Measurements from ENCODE around the gene BBS12.
"Not testable (repeated sequence)": the region's sequence is repeated elsewhere in the genome, so short reads cannot be mapped to it uniquely, and the experiment has no call there.

Gene BBS12

GRCh38 chr4:122766353-122766705 lies 33.8 kb downstream of the BBS12 start:
- no peak for DNase-seq

DNA sequence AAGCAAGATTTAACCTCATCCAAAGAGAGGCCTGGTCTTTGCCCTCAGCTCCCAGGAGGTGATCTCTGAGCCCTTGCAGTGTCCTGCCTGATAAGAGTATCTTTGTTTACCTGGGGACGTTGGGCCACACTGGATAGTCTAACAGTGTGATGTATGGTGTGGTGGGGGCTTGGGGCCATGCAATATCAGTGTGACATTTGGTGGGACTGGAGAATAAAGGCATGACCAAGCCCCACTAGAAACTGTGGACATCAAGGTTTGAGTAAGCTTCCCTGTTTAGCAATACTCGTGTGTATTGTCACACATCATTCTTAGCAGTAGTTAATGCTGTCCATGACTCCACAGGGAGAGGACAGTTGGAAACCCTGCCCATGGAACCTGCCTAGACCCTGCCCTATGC lies 34.4 kb downstream of the BBS12 start:
- no peak for DNase-seq

GRCh38 chr4:122771724-122772123 lies 39.2 kb downstream of the BBS12 start:
- no peak for DNase-seq

DNA sequence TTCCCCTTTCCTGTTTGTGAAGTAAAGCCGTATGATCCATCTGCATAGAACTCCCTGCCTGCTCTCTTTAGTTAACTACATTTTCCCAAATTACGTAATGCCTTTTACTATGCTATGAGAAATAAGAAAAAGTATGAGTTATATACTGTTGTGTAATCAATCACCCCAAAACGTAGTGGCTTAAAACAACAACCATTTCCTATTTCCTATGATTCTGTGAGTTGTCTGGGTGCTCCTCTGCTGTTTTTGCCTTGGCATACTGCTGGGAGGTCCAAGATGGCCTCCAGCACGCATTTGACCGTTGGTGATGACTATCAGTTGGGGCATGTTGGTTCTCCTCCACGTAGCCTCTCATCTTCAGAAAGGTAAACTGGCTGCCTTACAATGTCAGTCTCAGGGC lies 39.8 kb downstream of the BBS12 start:
- DNase-seq, result no peak

DNA sequence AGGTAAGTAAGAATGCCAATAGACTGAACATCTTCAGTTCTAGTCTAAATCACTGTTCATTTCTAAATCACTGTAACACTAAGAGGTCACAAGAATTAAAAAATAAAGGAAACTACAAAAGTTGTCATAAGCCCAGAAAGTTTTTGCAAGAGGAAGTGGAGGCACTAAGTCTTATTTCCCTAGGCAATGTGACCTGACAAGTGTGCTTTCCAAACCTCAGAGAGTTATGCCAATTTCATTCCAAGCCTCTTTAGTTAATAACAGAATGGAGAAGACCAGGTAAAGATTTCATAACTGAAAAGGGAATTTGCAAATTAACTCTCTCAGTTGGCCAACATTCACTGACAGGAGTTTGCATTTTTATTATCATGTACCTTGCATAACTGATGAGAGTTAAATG lies 40.5 kb downstream of the BBS12 start:
- no peak for DNase-seq

DNA sequence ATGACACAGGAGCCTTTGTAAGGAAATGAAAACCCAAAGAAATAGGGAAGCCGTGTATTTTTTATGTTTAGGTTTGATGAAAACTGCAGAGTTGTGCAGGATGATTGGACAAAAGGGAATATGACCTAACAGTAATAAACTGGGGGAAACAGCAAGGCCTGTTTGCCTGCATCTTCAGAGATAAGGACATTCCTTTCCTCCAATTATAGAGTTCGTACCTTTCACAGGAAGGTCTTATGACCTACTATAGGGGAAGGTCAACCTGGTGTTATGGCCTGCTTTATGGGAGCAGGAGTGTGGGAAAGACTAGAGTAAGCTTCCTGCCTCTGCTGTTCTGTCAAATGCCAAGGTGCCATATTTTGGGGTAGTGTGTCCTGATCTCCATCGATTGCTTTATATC lies 42.5 kb downstream of the BBS12 start:
- no peak for DNase-seq

DNA sequence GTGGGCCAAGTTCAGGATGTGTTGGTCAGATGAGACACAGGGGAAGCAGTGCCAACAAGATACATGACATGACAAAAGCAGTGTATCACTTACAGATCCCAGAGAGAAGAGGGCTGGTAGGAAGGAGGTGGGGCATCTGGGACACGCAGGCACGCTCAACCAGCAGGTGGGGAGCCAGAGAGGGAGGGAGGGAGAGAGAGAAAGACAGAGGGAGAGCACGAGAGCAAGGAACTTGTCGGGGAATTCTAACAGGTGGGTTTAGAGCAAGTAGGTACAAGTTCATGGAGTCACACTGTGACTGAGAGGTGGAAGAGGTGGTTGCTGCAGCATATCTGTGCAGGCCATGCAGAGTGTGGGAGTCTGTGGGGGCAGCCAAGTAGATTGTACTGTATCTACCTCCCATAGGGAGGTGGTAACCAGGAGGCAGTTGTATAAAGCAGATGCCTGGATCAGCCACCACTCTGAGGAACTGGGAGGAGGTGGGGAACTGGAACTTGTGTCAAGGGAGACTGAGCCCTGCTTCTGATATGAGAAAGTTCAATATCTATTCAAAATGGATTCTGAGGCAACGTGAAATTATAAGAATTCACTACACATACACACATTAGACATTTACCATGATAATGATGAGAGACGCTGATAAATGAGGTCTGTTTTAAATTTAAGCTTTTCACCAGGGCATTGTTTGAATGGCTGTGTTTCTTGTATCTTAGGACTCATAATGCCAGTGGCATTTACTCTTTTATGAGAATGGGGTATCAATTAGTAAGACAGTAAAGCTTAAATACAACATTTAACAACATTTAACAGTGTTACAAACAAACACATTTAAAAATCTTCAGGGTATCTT lies 43.7 kb downstream of the BBS12 start:
- DNase-seq, result no peak

DNA sequence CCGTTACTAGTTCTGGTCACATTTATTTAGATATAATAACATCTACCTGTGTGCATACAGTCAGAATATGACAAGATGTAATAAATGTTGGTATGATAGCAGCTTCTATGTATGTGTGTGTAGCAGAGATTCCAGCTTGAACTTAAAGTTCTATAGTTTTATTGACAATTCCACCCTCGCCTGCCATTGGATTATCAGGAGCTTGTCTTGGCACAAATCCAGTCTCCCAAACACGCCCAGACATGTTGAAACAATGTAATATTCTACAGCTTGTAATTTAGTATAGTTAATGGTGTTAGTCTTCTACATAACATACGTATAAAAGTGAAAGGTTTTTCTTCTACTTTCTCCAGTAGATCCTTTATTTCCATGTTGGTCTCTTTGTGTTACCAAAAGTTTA lies 44.4 kb downstream of the BBS12 start:
- no peak for DNase-seq

- no peak for DNase-seq
Measured at GRCh38 chr4:122777846-122778673, 45.6 kb downstream of the BBS12 start.

- DNase-seq, result no peak
Measured at GRCh38 chr4:122781486-122781885, 49.0 kb downstream of the BBS12 start.

DNA sequence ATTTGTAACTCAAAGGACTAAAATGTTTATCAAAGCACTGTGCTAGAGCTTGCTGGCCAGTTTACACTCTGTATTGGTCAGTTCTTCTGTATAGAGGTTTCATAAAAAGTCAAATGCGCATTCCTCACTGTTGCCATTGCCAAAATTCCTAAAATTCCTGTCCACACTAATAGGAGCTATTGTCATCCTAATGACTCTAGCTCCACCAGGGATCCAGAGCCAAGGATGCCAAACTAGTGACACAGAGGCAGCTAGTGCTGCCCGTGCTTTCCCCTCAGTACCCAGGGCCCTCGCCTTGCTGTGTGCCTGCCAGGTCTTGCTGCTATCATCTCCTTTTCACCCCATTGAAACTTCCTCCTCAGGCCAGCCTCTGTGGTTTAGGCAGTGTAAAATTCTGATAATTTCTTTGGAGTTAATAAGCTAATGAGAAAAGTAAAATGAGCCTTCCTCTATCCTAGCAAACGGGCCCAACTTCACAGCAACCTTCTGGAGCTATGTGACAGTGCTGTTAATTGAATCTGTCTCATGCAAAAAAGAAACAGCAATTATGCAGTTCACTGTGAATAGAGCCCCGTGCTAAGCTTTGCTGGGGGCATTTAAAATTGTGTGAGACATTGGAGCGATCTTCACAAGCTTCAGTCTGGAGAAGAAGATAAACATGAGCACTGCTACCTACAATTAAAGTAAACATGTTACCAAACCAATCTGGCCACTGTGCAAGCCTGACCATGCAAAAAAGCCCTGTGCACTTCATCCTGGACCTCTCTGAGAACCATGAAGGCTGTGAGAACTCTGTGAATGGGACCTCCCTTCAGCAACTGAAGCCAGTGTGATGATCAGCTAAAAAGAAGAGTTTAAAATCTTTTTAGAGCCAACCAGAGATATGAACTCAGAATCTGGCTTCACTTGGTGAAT lies 51.1 kb downstream of the BBS12 start:
- no peak for DNase-seq

- no peak for DNase-seq
Measured at GRCh38 chr4:122784261-122784660, 51.8 kb downstream of the BBS12 start.

DNA sequence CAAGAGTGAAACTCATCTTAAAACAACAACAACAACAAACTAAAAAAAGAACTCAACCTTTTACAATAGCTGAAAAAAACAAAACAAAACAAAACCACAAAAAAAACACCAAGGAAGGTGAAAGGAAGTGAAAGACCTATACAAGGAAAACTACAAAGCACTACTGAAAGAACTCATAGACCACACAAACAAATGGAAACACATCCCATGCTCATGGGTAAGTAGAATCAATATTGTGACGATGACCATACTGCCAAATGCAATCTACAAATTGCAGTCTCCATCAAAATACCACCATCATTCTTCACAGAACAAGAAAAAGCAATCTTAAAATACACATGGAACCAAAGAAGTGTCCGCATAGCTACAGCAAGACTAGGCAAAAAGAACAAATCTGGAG lies 52.6 kb downstream of the BBS12 start:
- DNase-seq, result no peak

DNA sequence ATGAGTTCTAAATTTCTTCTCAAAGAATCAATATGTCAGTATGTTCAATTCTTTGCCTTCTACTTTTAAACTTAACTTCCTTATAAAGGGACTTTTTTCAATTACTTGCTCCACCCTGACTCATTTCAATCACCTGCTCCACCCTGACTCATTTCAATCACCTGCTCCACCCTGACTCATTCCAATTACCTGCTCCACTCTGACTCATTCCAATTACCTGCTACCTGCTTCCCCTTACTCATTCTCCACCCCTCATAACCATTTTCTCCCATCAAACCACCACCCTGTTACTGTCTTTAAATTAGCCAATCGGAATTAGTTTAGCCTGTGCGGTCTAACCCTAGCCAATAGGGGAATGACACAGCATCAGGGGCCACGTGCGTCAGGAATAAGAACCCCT lies 53.8 kb downstream of the BBS12 start:
- DNase-seq, result not testable (repeated sequence)

GRCh38 chr4:122786920-122787319 lies 54.4 kb downstream of the BBS12 start:
- DNase-seq, result not testable (repeated sequence)

DNA sequence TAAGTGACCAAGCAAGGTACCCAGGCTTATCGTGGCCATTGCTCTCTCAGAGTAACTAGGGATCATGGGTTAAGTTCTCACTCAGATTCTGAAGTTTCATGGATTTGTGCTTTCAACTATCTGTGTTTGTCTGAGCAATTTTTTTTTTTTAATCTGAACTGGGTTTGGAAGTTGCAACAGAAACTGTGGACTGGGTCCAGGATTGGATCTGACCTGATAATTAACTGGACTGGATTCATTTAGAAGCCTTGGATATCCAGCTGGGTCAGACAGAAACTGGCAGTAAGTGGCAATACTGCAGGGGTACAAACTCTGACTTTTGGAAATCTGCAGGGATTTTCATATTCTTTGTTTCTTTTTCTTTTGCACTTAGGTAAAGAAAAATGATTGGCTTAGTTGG lies 55.4 kb downstream of the BBS12 start:
- DNase-seq, result no peak

GRCh38 chr4:122788935-122789334 lies 56.4 kb downstream of the BBS12 start:
- DNase-seq, result no peak

- DNase-seq, result no peak
Measured at GRCh38 chr4:122793811-122794210, 61.3 kb downstream of the BBS12 start.

Data from stimulated activated naive CD4-positive, alpha-beta T cell treated with Interleukin-2 at 50 U/mL for 16 hours (primary cell).